Stimulated activated effector memory CD8-positive, alpha-beta T cell treated with anti-CD3 and anti-CD28 coated beads, Interleukin-12 subunit alpha, Interleukin-12 subunit beta, amount 100 ng/mL, for 72 hours (primary cell): ENCODE measurements around the gene POGZ.
"Not testable (repeated sequence)": the region's sequence is repeated elsewhere in the genome, so short reads cannot be mapped to it uniquely, and the experiment has no call there.

Source experiments
- ATAC-seq: fragments of 150-1000 bp; cut with Tn5 transposase; 2 replicates; pipeline ENCODE4 v1.10.0; 2021
- DNase-seq, 2 donors: peaks; one replicate each; pipeline ENCODE4 v3.0.0; 2021 to 2022; ENCODE audit warnings: low spot score in 2 of 2
- H3K27ac Mint-ChIP-seq: one replicate; pipeline ENCODE4 v1.8.0; 2022; ENCODE audit warnings: mild to moderate bottlenecking, mixed read lengths
- H3K36me3 Mint-ChIP-seq: one replicate; pipeline ENCODE4 v1.8.0; 2022; ENCODE audit warnings: mild to moderate bottlenecking, mixed read lengths
- H3K4me1 Mint-ChIP-seq: one replicate; pipeline ENCODE4 v1.8.0; 2022; ENCODE audit warnings: mixed read lengths
- H3K4me3 Mint-ChIP-seq: one replicate; pipeline ENCODE4 v1.8.0; 2022; ENCODE audit warnings: mild to moderate bottlenecking, mixed read lengths
- H3K9me3 Mint-ChIP-seq: one replicate; pipeline ENCODE4 v1.8.0; 2022; ENCODE audit warnings: mixed read lengths

POGZ gene

GRCh38 chr1:151457911-151458801, 1.1 kb downstream of the POGZ start:
- H3K4me3 Mint-ChIP-seq = peak overlapping the region; percentile 79
- peaks cover 26% of the 10 kb centered on the region for H3K36me3 Mint-ChIP-seq
- H3K9me3 Mint-ChIP-seq = no peaks in the 10 kb centered on the region
- DNase-seq = peak; percentile 34 to 71
- peaks cover 15% of the 10 kb centered on the region for H3K4me1 Mint-ChIP-seq
- peak overlapping the region; percentile 95 for H3K27ac Mint-ChIP-seq
- peak; percentile 74 for ATAC-seq

- no peaks in the 10 kb centered on the region for H3K9me3 Mint-ChIP-seq
- H3K36me3 Mint-ChIP-seq = peaks cover 36% of the 10 kb centered on the region
- H3K4me3 Mint-ChIP-seq = no peak overlapping the region
- ATAC-seq = no peak
- DNase-seq = no peak
- H3K27ac Mint-ChIP-seq = no peak overlapping the region
- H3K4me1 Mint-ChIP-seq = peaks cover 15% of the 10 kb centered on the region
Observed at GRCh38 chr1:151455966-151456365, 3.3 kb downstream of the POGZ start.

- Mint-ChIP-seq H3K4me3 (no peak overlapping the region), H3K4me1 (peaks cover 20% of the 10 kb centered on the region), H3K36me3 (peaks cover 43% of the 10 kb centered on the region), H3K27ac (no peak overlapping the region), H3K9me3 (no peaks in the 10 kb centered on the region)
- no peak for DNase-seq
- no peak for ATAC-seq
Observed at GRCh38 chr1:151455231-151455630, 4.1 kb downstream of the POGZ start.

- H3K4me3 Mint-ChIP-seq = no peak overlapping the region
- H3K36me3 Mint-ChIP-seq = peaks cover 37% of the 10 kb centered on the region
- no peak overlapping the region for H3K27ac Mint-ChIP-seq
- peaks cover 18% of the 10 kb centered on the region for H3K4me1 Mint-ChIP-seq
- DNase-seq (peak in 1 of 2 donors; percentile 41), ATAC-seq (no peak)
- no peaks in the 10 kb centered on the region for H3K9me3 Mint-ChIP-seq
Observed at GRCh38 chr1:151447696-151448095, 11.6 kb downstream of the POGZ start.

GRCh38 chr1:151444783-151445177, 14.5 kb downstream of the POGZ start:
- Mint-ChIP-seq H3K27ac (peak overlapping the region; percentile 70), H3K36me3 (peaks cover 41% of the 10 kb centered on the region), H3K9me3 (no peaks in the 10 kb centered on the region), H3K4me1 (peaks cover 23% of the 10 kb centered on the region), H3K4me3 (no peak overlapping the region)
- ATAC-seq (no peak), DNase-seq (no peak)

- no peaks in the 10 kb centered on the region for H3K9me3 Mint-ChIP-seq
- DNase-seq = peak; percentile 44 to 76
- H3K36me3 Mint-ChIP-seq = peaks cover 45% of the 10 kb centered on the region
- peak; percentile 99 for ATAC-seq
- H3K4me1 Mint-ChIP-seq = peaks cover 25% of the 10 kb centered on the region
- no peak overlapping the region for H3K4me3 Mint-ChIP-seq
- H3K27ac Mint-ChIP-seq = peak overlapping the region; percentile 70
Observed at GRCh38 chr1:151443846-151444782, 15.2 kb downstream of the POGZ start.

GRCh38 chr1:151437396-151437795, 21.9 kb downstream of the POGZ start:
- peaks cover 48% of the 10 kb centered on the region for H3K4me1 Mint-ChIP-seq
- not testable (repeated sequence) for DNase-seq, H3K9me3 Mint-ChIP-seq, ATAC-seq, H3K4me3 Mint-ChIP-seq, H3K27ac Mint-ChIP-seq
- peaks cover 77% of the 10 kb centered on the region for H3K36me3 Mint-ChIP-seq

GRCh38 chr1:151436985-151437384, 22.3 kb downstream of the POGZ start:
- H3K4me3 Mint-ChIP-seq = no peak overlapping the region
- DNase-seq (no peak), ATAC-seq (peak; percentile 28)
- no peak overlapping the region for H3K27ac Mint-ChIP-seq
- peaks cover 48% of the 10 kb centered on the region for H3K4me1 Mint-ChIP-seq
- no peaks in the 10 kb centered on the region for H3K9me3 Mint-ChIP-seq
- H3K36me3 Mint-ChIP-seq = peaks cover 77% of the 10 kb centered on the region

GRCh38 chr1:151435174-151435573, 24.1 kb downstream of the POGZ start:
- no peak overlapping the region for H3K4me3 Mint-ChIP-seq
- H3K36me3 Mint-ChIP-seq = peaks cover 70% of the 10 kb centered on the region
- ATAC-seq = no peak
- H3K9me3 Mint-ChIP-seq = no peaks in the 10 kb centered on the region
- peak overlapping the region; percentile 82 for H3K27ac Mint-ChIP-seq
- no peak for DNase-seq
- H3K4me1 Mint-ChIP-seq = peaks cover 41% of the 10 kb centered on the region

- ATAC-seq, DNase-seq: not testable (repeated sequence)
- peaks cover 70% of the 10 kb centered on the region for H3K36me3 Mint-ChIP-seq
Observed at GRCh38 chr1:151433827-151434226, 25.5 kb downstream of the POGZ start.

GRCh38 chr1:151428068-151428467, 31.2 kb downstream of the POGZ start:
- H3K36me3 Mint-ChIP-seq = peaks cover 83% of the 10 kb centered on the region
- no peak for DNase-seq
- H3K9me3 Mint-ChIP-seq = no peaks in the 10 kb centered on the region
- no peak for ATAC-seq
- H3K27ac Mint-ChIP-seq = peak overlapping the region; percentile 17
- peaks cover 8% of the 10 kb centered on the region for H3K4me1 Mint-ChIP-seq
- no peak overlapping the region for H3K4me3 Mint-ChIP-seq

More at GRCh38 chr1:151433827-151434226, 25.5 kb downstream of the POGZ start:
- H3K4me3 Mint-ChIP-seq, H3K9me3 Mint-ChIP-seq, H3K27ac Mint-ChIP-seq: not testable (repeated sequence)
- peaks cover 40% of the 10 kb centered on the region for H3K4me1 Mint-ChIP-seq

- peaks cover 100% of the 10 kb centered on the region for H3K36me3 Mint-ChIP-seq
- no peak overlapping the region for H3K27ac Mint-ChIP-seq
- no peak for DNase-seq
- H3K4me1 Mint-ChIP-seq = peaks cover 2% of the 10 kb centered on the region
- no peaks in the 10 kb centered on the region for H3K9me3 Mint-ChIP-seq
- no peak for ATAC-seq
- H3K4me3 Mint-ChIP-seq = no peak overlapping the region
Observed at GRCh38 chr1:151425103-151425502, 34.2 kb downstream of the POGZ start.

GRCh38 chr1:151419819-151420218, 39.5 kb downstream of the POGZ start:
- DNase-seq (no peak), ATAC-seq (no peak)
- Mint-ChIP-seq H3K4me3 (no peak overlapping the region), H3K4me1 (no peaks in the 10 kb centered on the region), H3K36me3 (peaks cover 100% of the 10 kb centered on the region), H3K9me3 (no peaks in the 10 kb centered on the region), H3K27ac (no peak overlapping the region)

- H3K4me3 Mint-ChIP-seq = no peak overlapping the region
- no peak for ATAC-seq
- H3K4me1 Mint-ChIP-seq = no peaks in the 10 kb centered on the region
- no peak for DNase-seq
- H3K9me3 Mint-ChIP-seq = no peaks in the 10 kb centered on the region
- H3K27ac Mint-ChIP-seq = no peak overlapping the region
- peaks cover 100% of the 10 kb centered on the region for H3K36me3 Mint-ChIP-seq
Observed at GRCh38 chr1:151418081-151418480, 41.2 kb downstream of the POGZ start.

GRCh38 chr1:151416231-151416630, 43.1 kb downstream of the POGZ start:
- H3K9me3 Mint-ChIP-seq = no peaks in the 10 kb centered on the region
- H3K4me1 Mint-ChIP-seq = no peaks in the 10 kb centered on the region
- ATAC-seq (no peak), DNase-seq (no peak)
- H3K4me3 Mint-ChIP-seq = no peak overlapping the region
- peaks cover 100% of the 10 kb centered on the region for H3K36me3 Mint-ChIP-seq
- H3K27ac Mint-ChIP-seq = no peak overlapping the region
